GM12878 (cell line): ENCODE measurements around the gene TRIM43B. TPM values are rescaled to one million over a fixed set of nuclear protein-coding genes. Genes with fewer than 3 reads are reported as not detected.

Source experiments
- ASH2L ChIP-seq: fragments of 300-600, 200-600 bp; sonication (generic); IDR thresholded peaks from 2 replicates; pipeline ENCODE4 v1.6.1; 2017; ENCODE audit warnings: low read depth, mild to moderate bottlenecking, borderline replicate concordance
- BACH1 ChIP-seq: fragments of 450-650 bp; IDR thresholded peaks from 2 replicates; pipeline ENCODE4 v1.6.1; 2017; ENCODE audit warnings: mild to moderate bottlenecking, borderline replicate concordance
- BCLAF1 ChIP-seq: fragments of 450-650 bp; IDR thresholded peaks from 2 replicates; pipeline ENCODE4 v1.6.1; 2017; ENCODE audit warnings: antibody characterized with exemption, mild to moderate bottlenecking, moderate library complexity
- CEBPZ ChIP-seq: fragments of 150-350 bp; IDR thresholded peaks from 2 replicates; pipeline ENCODE4 v1.6.1; 2016; ENCODE audit warnings: low read depth, low read length
- CREM ChIP-seq: IDR thresholded peaks from 2 replicates; pipeline ENCODE4 v1.6.1; 2014; ENCODE audit warnings: antibody characterized with exemption, low read depth
- E2F8 ChIP-seq: fragments of 450-650 bp; IDR thresholded peaks from 2 replicates; pipeline ENCODE4 v1.6.1; 2018; ENCODE audit warnings: mild to moderate bottlenecking, low read depth, moderate library complexity; ENCODE audit not compliant: partially characterized antibody
- EED ChIP-seq: sonication (generic); IDR thresholded peaks from 2 replicates; pipeline ENCODE4 v1.6.1; 2016; ENCODE audit warnings: antibody characterized with exemption, low read depth
- GATAD2B ChIP-seq: fragments of 450-650 bp; conservative IDR thresholded peaks from 2 replicates; pipeline ENCODE4 v1.6.1; 2017; ENCODE audit warnings: low read depth, mild to moderate bottlenecking, moderate library complexity
- HDAC6 ChIP-seq: fragments of 200-600 bp; sonication (generic); IDR thresholded peaks from one replicate; pipeline ENCODE4 v1.8.0; 2017; ENCODE audit warnings: antibody characterized with exemption; ENCODE audit not compliant: unreplicated experiment
- MXI1 ChIP-seq: fragments of 150-350 bp; IDR thresholded peaks from 2 replicates; pipeline ENCODE4 v1.6.1; 2011; ENCODE audit warnings: low read depth, mild to moderate bottlenecking, inconsistent platforms, low read length, improper control_type of control experiment
- RFX5 ChIP-seq: IDR thresholded peaks from 2 replicates; pipeline ENCODE4 v1.6.1; 2011; ENCODE audit warnings: low read depth, low read length, improper control_type of control experiment
- RUNX3 ChIP-seq: IDR thresholded peaks from 2 replicates; pipeline ENCODE4 v1.6.1; 2012; ENCODE audit warnings: low read length, inconsistent platforms
- SIX5 ChIP-seq: IDR thresholded peaks from 2 replicates; pipeline ENCODE4 v1.6.1; 2011; ENCODE audit warnings: mild to moderate bottlenecking, low read depth, low read length, moderate library complexity; ENCODE audit not compliant: severe bottlenecking
- SMAD5 ChIP-seq: IDR thresholded peaks from 2 replicates; pipeline ENCODE4 v1.6.1; 2016; ENCODE audit warnings: antibody characterized with exemption, low read depth
- SP1 ChIP-seq: IDR thresholded peaks from one replicate; pipeline ENCODE4 v1.6.1; 2011; ENCODE audit warnings: low read depth, low read length
- STAT1 ChIP-seq: fragments of 450-650 bp; conservative IDR thresholded peaks from 2 replicates; pipeline ENCODE4 v1.6.1; 2014; ENCODE audit warnings: antibody characterized with exemption, mild to moderate bottlenecking
- TCF12 ChIP-seq: IDR thresholded peaks from 2 replicates; pipeline ENCODE4 v1.6.1; 2011; ENCODE audit warnings: low read depth, mild to moderate bottlenecking, low read length
- TCF7 ChIP-seq: IDR thresholded peaks from 2 replicates; pipeline ENCODE4 v1.6.1; 2014; ENCODE audit warnings: antibody characterized with exemption, borderline replicate concordance
- ZNF384 ChIP-seq: IDR thresholded peaks from 2 replicates; pipeline ENCODE4 v1.6.1; 2012; ENCODE audit warnings: low read depth, mild to moderate bottlenecking, low read length, improper control_type of control experiment, borderline replicate concordance
- ZSCAN29 ChIP-seq: fragments of 450-650 bp; IDR thresholded peaks from 2 replicates; pipeline ENCODE4 v1.6.1; 2017; ENCODE audit warnings: mild to moderate bottlenecking, moderate library complexity
- polyA plus RNA-seq, 11 experiments: library from polyadenylated mRNA; depleted of rRNA in 4 of 11; unstranded in 6 of 11; stranded (reverse) in 5 of 11; fragments of >200 nt; fragmentation: Nextera tagmentation in 4 of 11; fragmentation: Illumina TruSeq in 1 of 11; extraction: Ambion mirVana in 4 of 11; extraction: Trizol in 1 of 11; gene quantifications; 1 replicate in 1 of 11; 2 replicates in 10 of 11; pipeline versions ENCODE4 v1.2.1 to v1.2.3, GENCODE V29; 2011 to 2016; ENCODE audit warnings: inconsistent platforms in 2 of 11, missing spikeins in 2 of 11, low read depth in 1 of 11
- total RNA-seq, 4 experiments: library from RNA; depleted of rRNA in 3 of 4; stranded (reverse); fragments of >200 nt in 3 of 4; fragmentation: Illumina TruSeq in 1 of 4; extraction: Trizol in 1 of 4; gene quantifications; 2 replicates each; pipeline versions ENCODE4 v1.2.1 to v1.2.3, GENCODE V29; 2013 to 2021
- TF ChIP-seq, protein P1 (sequence below): fragments of 450-650 bp; IDR thresholded peaks from 2 replicates; pipeline ENCODE4 v1.6.1; 2017; ENCODE audit warnings: mild to moderate bottlenecking

TRIM43B gene
- total and polyA plus RNA-seq, 10 of the 15 experiments (the other 5 are each of a cell fraction or from before 2014, with no cell fraction given): 0.05 TPM; not detected in 9

GRCh38 chr2:95530734-95531133 lies 46.2 kb upstream of the TRIM43B start (continued):
- no peak for TF ChIP-seq E2F8
- TF ChIP-seq TCF7: no peak
- TF ChIP-seq TCF12: no peak
- TF ChIP-seq EED: peak; percentile 74; the same call in 1 of the 2 replicates
- TF ChIP-seq RUNX3: 0 out of 2 replicates have a peak, but pooled peaks have one; percentile 7
- no peak for TF ChIP-seq ZSCAN29
- TF ChIP-seq STAT1: no peak
- TF ChIP-seq GATAD2B: no peak
- TF ChIP-seq, protein P1, sequence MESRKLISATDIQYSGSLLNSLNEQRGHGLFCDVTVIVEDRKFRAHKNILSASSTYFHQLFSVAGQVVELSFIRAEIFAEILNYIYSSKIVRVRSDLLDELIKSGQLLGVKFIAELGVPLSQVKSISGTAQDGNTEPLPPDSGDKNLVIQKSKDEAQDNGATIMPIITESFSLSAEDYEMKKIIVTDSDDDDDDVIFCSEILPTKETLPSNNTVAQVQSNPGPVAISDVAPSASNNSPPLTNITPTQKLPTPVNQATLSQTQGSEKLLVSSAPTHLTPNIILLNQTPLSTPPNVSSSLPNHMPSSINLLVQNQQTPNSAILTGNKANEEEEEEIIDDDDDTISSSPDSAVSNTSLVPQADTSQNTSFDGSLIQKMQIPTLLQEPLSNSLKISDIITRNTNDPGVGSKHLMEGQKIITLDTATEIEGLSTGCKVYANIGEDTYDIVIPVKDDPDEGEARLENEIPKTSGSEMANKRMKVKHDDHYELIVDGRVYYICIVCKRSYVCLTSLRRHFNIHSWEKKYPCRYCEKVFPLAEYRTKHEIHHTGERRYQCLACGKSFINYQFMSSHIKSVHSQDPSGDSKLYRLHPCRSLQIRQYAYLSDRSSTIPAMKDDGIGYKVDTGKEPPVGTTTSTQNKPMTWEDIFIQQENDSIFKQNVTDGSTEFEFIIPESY: no peak
- TF ChIP-seq SMAD5: no peak
- TF ChIP-seq CEBPZ: no peak
- TF ChIP-seq SP1: no peak
- TF ChIP-seq HDAC6: no peak
- peak; percentile 76; the same call in 1 of the 2 replicates for TF ChIP-seq CREM
- TF ChIP-seq BACH1: no peak; the same call in 1 of the 2 replicates
- no peak for TF ChIP-seq ASH2L
- no peak for TF ChIP-seq SIX5
- no peak for TF ChIP-seq ZNF384
- TF ChIP-seq BCLAF1: no peak
- TF ChIP-seq MXI1: no peak
- TF ChIP-seq RFX5: no peak
